GM23338 (cell line): ENCODE data around the gene PARP1. TPM values are rescaled to one million over a fixed set of nuclear protein-coding genes. Genes with fewer than 3 reads are reported as not detected.

Experiments used
- ATAC-seq: fragments of 200-7000 bp; cut with Tn5 transposase; 3 replicates; pipeline ENCODE4 v1.9.1; 2020
- DNase-seq: peaks from one replicate; pipeline ENCODE4 v3.0.0-alpha.2; 2015; ENCODE audit warnings: low spot score
- H2AFZ ChIP-seq: fragments of 200-600 bp; sonication (generic); 2 replicates; pipeline ENCODE4 v1.8.0; 2016; ENCODE audit warnings: antibody characterized with exemption, mild to moderate bottlenecking, moderate library complexity
- H3F3A ChIP-seq: fragments of 200-600 bp; sonication (generic); replicated peaks from 2 replicates; pipeline ENCODE4 v1.8.0; 2017; ENCODE audit warnings: antibody characterized with exemption, mixed run types, low read depth
- H3K27ac ChIP-seq: fragments of 200-600 bp; sonication (generic); 2 replicates; pipeline ENCODE4 v1.6.1; 2016; ENCODE audit warnings: low read depth
- H3K27me3 ChIP-seq: fragments of 200-600 bp; sonication (generic); 2 replicates; pipeline ENCODE4 v1.8.0; 2016; ENCODE audit warnings: mild to moderate bottlenecking, mixed run types, moderate library complexity; ENCODE audit not compliant: insufficient read depth
- H3K36me3 ChIP-seq: fragments of 200-600 bp; sonication (generic); 2 replicates; pipeline ENCODE4 v1.8.0; 2016; ENCODE audit warnings: mild to moderate bottlenecking; ENCODE audit not compliant: insufficient read depth
- H3K4me1 ChIP-seq: fragments of 200-600 bp; sonication (generic); 2 replicates; pipeline ENCODE4 v1.8.0; 2016; ENCODE audit warnings: mild to moderate bottlenecking, moderate library complexity; ENCODE audit not compliant: insufficient read depth
- H3K4me2 ChIP-seq: fragments of 200-600 bp; sonication (generic); 2 replicates; pipeline ENCODE4 v1.7.1; 2017; ENCODE audit warnings: mixed run types
- H3K4me3 ChIP-seq: fragments of 200-600 bp; sonication (generic); 2 replicates; pipeline ENCODE4 v1.6.1; 2016; ENCODE audit warnings: mixed run types
- H3K79me2 ChIP-seq: fragments of 200-600 bp; sonication (generic); replicated peaks from 2 replicates; pipeline ENCODE4 v1.8.0; 2017; ENCODE audit warnings: mild to moderate bottlenecking; ENCODE audit not compliant: insufficient read depth
- H3K9me2 ChIP-seq: fragments of 200-600 bp; sonication (generic); 2 replicates; pipeline ENCODE4 v1.8.0; 2017; ENCODE audit not compliant: insufficient read depth
- H4K20me1 ChIP-seq: fragments of 200-600 bp; sonication (generic); replicated peaks from 2 replicates; pipeline ENCODE4 v1.8.0; 2017; ENCODE audit warnings: mild to moderate bottlenecking; ENCODE audit not compliant: insufficient read depth
- H3K27ac Mint-ChIP-seq: 2 replicates; pipeline ENCODE4 v1.8.0; 2020; ENCODE audit warnings: inconsistent platforms, mild to moderate bottlenecking, moderate library complexity, mixed read lengths
- H3K27me3 Mint-ChIP-seq: 3 replicates; pipeline ENCODE4 v1.8.0; 2022; ENCODE audit warnings: low read depth, mild to moderate bottlenecking, moderate library complexity, mixed read lengths, inconsistent platforms; ENCODE audit not compliant: insufficient read depth, poor library complexity
- H3K36me3 Mint-ChIP-seq: 3 replicates; pipeline ENCODE4 v1.8.0; 2021; ENCODE audit warnings: low read depth, mild to moderate bottlenecking, inconsistent platforms, moderate library complexity, mixed read lengths
- H3K4me1 Mint-ChIP-seq: 3 replicates; pipeline ENCODE4 v1.8.0; 2020; ENCODE audit warnings: mild to moderate bottlenecking, inconsistent platforms, mixed read lengths
- H3K4me3 Mint-ChIP-seq: 3 replicates; pipeline ENCODE4 v1.8.0; 2021; ENCODE audit warnings: moderate library complexity, mild to moderate bottlenecking, inconsistent platforms, mixed read lengths
- H3K9me3 Mint-ChIP-seq: 3 replicates; pipeline ENCODE4 v1.8.0; 2020; ENCODE audit warnings: moderate library complexity, mild to moderate bottlenecking, inconsistent platforms, mixed read lengths
- CREB1 ChIP-seq: fragments of 250-450 bp; sonication (Bioruptor Pico); IDR thresholded peaks from 2 replicates; pipeline ENCODE4 v1.5.0; 2020; ENCODE audit warnings: low read depth, mild to moderate bottlenecking, moderate library complexity
- EZH2 ChIP-seq: fragments of 200-600 bp; sonication (generic); IDR thresholded peaks from one replicate; pipeline ENCODE4 v1.8.0; 2017; ENCODE audit warnings: antibody characterized with exemption, mild to moderate bottlenecking, low read depth; ENCODE audit not compliant: unreplicated experiment
- EZH2phosphoT487 ChIP-seq: fragments of 200-600 bp; sonication (generic); IDR thresholded peaks from one replicate; pipeline ENCODE4 v1.8.1; 2018; ENCODE audit warnings: antibody characterized with exemption; ENCODE audit not compliant: unreplicated experiment
- JUNB ChIP-seq: IDR thresholded peaks from one replicate; pipeline ENCODE4 v1.6.1; 2016; ENCODE audit warnings: antibody characterized with exemption; ENCODE audit not compliant: unreplicated experiment
- STAT1 ChIP-seq: IDR thresholded peaks from one replicate; pipeline ENCODE4 v1.6.1; 2016; ENCODE audit warnings: antibody characterized with exemption; ENCODE audit not compliant: unreplicated experiment
- ZNF114 ChIP-seq: fragments of 250-450 bp; sonication (Bioruptor Pico); IDR thresholded peaks from 2 replicates; pipeline ENCODE4 v1.5.0; 2020; ENCODE audit warnings: mild to moderate bottlenecking, moderate library complexity
- ZNF331 ChIP-seq: fragments of 250-450 bp; sonication (Bioruptor Pico); IDR thresholded peaks from 2 replicates; pipeline ENCODE4 v1.5.0; 2020; ENCODE audit warnings: low read depth, mild to moderate bottlenecking, moderate library complexity
- polyA plus RNA-seq: library from polyadenylated mRNA; unstranded; fragments of >200 nt; fragmentation: Nextera tagmentation; extraction: Ambion mirVana; gene quantifications from 2 replicates; pipeline ENCODE4 v1.2.1, GENCODE V29; 2016
- total RNA-seq: library from RNA; depleted of rRNA; stranded (reverse); fragments of >200 nt; shearing (Covaris generic); gene quantifications from 2 replicates; pipeline ENCODE4 v1.2.3, GENCODE V29; 2014
- TF ChIP-seq, protein P1 (sequence below): IDR thresholded peaks from one replicate; pipeline ENCODE4 v1.6.1; 2018; ENCODE audit warnings: antibody characterized with exemption; ENCODE audit not compliant: unreplicated experiment

Gene PARP1
- total and polyA plus RNA-seq, 2 experiments from 2014 or later: 877 to 1,082 TPM

DNA sequence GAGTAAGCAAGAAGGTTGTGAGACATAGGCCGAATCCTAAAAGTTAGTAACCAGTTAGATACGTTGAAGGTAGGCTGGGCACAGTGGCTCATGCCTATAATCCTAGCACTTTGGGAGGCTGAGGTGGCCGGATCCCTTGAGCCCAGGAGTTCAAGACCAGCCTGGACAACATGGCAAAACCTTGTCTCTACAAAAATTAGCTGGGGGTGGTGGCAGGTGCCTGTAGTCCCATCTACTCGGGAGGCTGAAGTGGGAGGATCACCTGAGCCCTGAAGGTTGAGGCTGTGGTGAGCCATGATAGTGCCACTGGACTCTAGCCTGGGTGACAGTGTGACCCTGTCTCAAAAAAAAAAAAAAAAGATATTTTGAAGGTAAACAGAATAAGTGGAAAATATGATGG lies 1.5 kb upstream of the PARP1 start:
- Histone ChIP-seq H3K4me2 (no peak overlapping the region), H3K27me3 (no peaks in the 10 kb centered on the region), H3K79me2 (peaks cover 28% of the 10 kb centered on the region), H3K4me3 (no peak overlapping the region), H4K20me1 (no peaks in the 10 kb centered on the region), H3K27ac (no peak overlapping the region), H3K36me3 (no peaks in the 10 kb centered on the region), H3K4me1 (peaks cover 13% of the 10 kb centered on the region), H2AFZ (no peak overlapping the region), H3K9me2 (no peaks in the 10 kb centered on the region), H3F3A (peaks cover 8% of the 10 kb centered on the region; the same call in 1 of the 2 replicates)
- DNase-seq (no peak), ATAC-seq (no peak)
- H3K27ac Mint-ChIP-seq: no peak overlapping the region
- H3K36me3 Mint-ChIP-seq: peaks cover 8% of the 10 kb centered on the region
- peaks cover 4% of the 10 kb centered on the region for H3K27me3 Mint-ChIP-seq
- no peak overlapping the region for H3K4me3 Mint-ChIP-seq
- peaks cover 2% of the 10 kb centered on the region; the same call in 2 of the 3 replicates for H3K9me3 Mint-ChIP-seq
- no peak for TF ChIP-seq EZH2phosphoT487
- H3K4me1 Mint-ChIP-seq: peaks cover 18% of the 10 kb centered on the region

DNA sequence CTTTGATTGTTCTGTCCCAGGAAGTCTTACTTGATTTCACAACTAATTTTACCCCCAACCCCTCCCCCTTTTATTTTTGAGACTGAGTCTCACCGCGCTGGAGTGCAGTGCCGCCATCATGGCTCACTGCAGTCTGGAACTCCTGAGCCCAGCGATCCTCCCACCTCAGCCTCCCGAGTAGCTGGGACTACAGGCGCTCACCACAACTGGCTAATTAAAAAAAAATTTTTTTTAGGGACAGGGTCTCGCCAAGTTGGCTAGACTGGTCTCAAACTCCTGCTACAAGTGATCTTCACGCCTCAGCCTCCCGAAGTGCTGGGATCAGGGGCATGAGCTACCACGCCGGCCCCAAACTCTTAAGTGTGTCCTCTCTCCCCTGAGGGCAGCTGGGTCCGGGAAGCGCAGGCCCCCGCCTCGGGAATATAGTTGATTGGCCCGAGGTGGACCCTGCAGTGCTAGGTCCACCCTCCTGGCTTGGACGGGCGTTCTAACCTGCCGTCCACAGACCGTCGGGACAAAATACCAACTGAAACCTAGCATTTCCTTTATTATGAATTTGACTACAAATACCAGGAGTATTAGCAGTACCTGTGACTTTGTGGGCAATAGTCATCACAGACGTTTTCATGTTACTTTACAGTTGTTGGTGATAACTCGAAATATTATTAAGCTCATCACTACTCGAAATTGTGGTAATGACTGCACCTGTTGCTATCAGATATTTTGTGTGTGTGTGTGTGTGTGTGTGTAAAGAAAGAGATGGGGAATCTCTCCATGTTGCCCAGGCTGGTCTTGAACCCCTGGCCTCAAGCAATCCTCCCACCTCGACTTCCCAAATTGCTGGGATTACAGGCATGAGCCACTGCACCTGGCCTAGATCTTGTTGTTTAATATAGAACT lies 642 bp upstream of the PARP1 start:
- peaks cover 8% of the 10 kb centered on the region; the same call in 1 of the 2 replicates for H3F3A ChIP-seq
- H3K36me3 ChIP-seq: no peaks in the 10 kb centered on the region
- H3K4me1 Mint-ChIP-seq: peaks cover 26% of the 10 kb centered on the region
- peak overlapping the region; percentile 97 for H3K4me3 Mint-ChIP-seq
- H3K4me2 ChIP-seq: peak overlapping the region; percentile 77
- H3K4me3 ChIP-seq: peak overlapping the region; percentile 96
- no peaks in the 10 kb centered on the region for H3K9me2 ChIP-seq
- peaks cover 2% of the 10 kb centered on the region; the same call in 2 of the 3 replicates for H3K9me3 Mint-ChIP-seq
- H3K27me3 ChIP-seq: no peaks in the 10 kb centered on the region
- H4K20me1 ChIP-seq: no peaks in the 10 kb centered on the region
- H3K27me3 Mint-ChIP-seq: peaks cover 4% of the 10 kb centered on the region
- ATAC-seq (no peak; the same call in 1 of the 3 replicates), DNase-seq (no peak)
- H3K79me2 ChIP-seq: peaks cover 36% of the 10 kb centered on the region
- peak overlapping the region; percentile 91 for H3K27ac Mint-ChIP-seq
- peaks cover 8% of the 10 kb centered on the region for H3K36me3 Mint-ChIP-seq
- peak overlapping the region; percentile 33; the same call in 1 of the 2 replicates for H3K27ac ChIP-seq
- peak overlapping the region; percentile 30; the same call in 1 of the 2 replicates for H2AFZ ChIP-seq
- no peak for TF ChIP-seq EZH2
- no peak for TF ChIP-seq JUNB
- no peak for TF ChIP-seq CREB1
- TF ChIP-seq EZH2phosphoT487: no peak
- no peak for TF ChIP-seq STAT1
- TF ChIP-seq, protein P1, sequence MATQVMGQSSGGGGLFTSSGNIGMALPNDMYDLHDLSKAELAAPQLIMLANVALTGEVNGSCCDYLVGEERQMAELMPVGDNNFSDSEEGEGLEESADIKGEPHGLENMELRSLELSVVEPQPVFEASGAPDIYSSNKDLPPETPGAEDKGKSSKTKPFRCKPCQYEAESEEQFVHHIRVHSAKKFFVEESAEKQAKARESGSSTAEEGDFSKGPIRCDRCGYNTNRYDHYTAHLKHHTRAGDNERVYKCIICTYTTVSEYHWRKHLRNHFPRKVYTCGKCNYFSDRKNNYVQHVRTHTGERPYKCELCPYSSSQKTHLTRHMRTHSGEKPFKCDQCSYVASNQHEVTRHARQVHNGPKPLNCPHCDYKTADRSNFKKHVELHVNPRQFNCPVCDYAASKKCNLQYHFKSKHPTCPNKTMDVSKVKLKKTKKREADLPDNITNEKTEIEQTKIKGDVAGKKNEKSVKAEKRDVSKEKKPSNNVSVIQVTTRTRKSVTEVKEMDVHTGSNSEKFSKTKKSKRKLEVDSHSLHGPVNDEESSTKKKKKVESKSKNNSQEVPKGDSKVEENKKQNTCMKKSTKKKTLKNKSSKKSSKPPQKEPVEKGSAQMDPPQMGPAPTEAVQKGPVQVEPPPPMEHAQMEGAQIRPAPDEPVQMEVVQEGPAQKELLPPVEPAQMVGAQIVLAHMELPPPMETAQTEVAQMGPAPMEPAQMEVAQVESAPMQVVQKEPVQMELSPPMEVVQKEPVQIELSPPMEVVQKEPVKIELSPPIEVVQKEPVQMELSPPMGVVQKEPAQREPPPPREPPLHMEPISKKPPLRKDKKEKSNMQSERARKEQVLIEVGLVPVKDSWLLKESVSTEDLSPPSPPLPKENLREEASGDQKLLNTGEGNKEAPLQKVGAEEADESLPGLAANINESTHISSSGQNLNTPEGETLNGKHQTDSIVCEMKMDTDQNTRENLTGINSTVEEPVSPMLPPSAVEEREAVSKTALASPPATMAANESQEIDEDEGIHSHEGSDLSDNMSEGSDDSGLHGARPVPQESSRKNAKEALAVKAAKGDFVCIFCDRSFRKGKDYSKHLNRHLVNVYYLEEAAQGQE: no peak
- no peak for TF ChIP-seq ZNF114 (CRISPR knock-in tag)
- no peak for TF ChIP-seq ZNF331 (CRISPR knock-in tag)
- peaks cover 22% of the 10 kb centered on the region for H3K4me1 ChIP-seq
